T-helper 2 cell treated with Interferon-gamma antibody and Interleukin-4, amounts not matched to agents 5 μg/mL and 100 μg/mL, for 36 hours (primary cell): ENCODE measurements around the gene BFAR.
"Not testable (repeated sequence)": the region's sequence is repeated elsewhere in the genome, so short reads cannot be mapped to it uniquely, and the experiment has no call there.

ENCODE experiments used
- DNase-seq: peaks from one replicate; pipeline ENCODE4 v3.0.0; 2021; ENCODE audit warnings: low spot score
- H3K27ac Mint-ChIP-seq: one replicate; pipeline ENCODE4 v1.8.0; 2021; ENCODE audit warnings: mild to moderate bottlenecking, mixed read lengths
- H3K27me3 Mint-ChIP-seq: one replicate; pipeline ENCODE4 v1.8.0; 2021; ENCODE audit warnings: low read depth, mixed read lengths
- H3K36me3 Mint-ChIP-seq: one replicate; pipeline ENCODE4 v1.8.0; 2021; ENCODE audit warnings: low read depth, mixed read lengths
- H3K4me1 Mint-ChIP-seq: one replicate; pipeline ENCODE4 v1.8.0; 2021; ENCODE audit warnings: low read depth, mixed read lengths
- H3K4me3 Mint-ChIP-seq: one replicate; pipeline ENCODE4 v1.8.0; 2022; ENCODE audit warnings: mild to moderate bottlenecking, moderate library complexity, mixed read lengths
- H3K9me3 Mint-ChIP-seq: one replicate; pipeline ENCODE4 v1.8.0; 2021; ENCODE audit warnings: mixed read lengths

The BFAR gene

DNA sequence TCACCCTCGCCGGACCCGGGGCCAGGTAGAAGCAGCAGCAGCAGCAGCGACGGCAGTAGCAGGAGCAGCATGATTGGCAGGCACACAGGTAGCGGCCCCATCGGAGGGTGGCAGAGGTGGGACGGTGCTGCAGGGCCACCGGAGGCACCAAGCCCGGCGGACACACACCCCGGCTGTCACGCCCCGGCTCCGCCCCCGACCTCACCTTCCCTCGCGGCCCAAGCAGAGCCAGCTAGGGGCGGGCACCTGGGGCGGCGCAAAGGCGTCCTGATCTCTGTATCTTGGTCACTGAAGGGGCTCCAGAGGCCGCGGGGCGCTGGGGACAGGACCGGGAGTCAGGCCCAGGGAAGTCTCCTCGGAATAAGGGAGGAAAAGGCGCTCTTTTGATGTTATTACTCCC is 61.4 kb downstream of the BFAR start, which contains the start of gene PLA2G10:
Gene PLA2G10, minus strand, starts transcription at position 180 of the 400 bp plus-strand sequence. Its CDS starts 79 bp downstream, at position 101.
- not testable (repeated sequence) for H3K4me3 Mint-ChIP-seq, H3K27ac Mint-ChIP-seq

DNA sequence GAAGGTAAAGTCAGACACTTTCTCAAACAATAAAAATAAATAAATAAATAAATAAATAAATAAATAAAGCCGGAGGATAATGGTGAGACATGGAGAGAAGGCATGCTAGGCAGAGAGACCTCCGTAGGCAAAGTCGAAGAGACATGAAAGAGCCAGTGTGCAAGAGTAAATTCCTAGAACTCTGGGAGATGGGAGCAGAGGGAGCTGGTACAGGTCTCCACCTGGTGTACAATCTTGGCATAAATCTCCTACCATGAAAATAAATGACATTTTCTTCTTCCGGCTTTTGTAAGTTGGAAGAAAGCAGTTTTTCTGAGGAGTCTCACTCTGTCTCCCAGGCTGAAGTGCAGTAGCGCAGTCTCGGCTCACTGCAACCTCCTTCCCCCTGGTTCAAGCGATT is 69.1 kb downstream of the BFAR start:
- H3K27me3 Mint-ChIP-seq, H3K27ac Mint-ChIP-seq, H3K4me1 Mint-ChIP-seq, H3K36me3 Mint-ChIP-seq, H3K9me3 Mint-ChIP-seq, DNase-seq, H3K4me3 Mint-ChIP-seq: not testable (repeated sequence)

More for the DNA sequence above, 61.4 kb downstream of the BFAR start, which contains the start of gene PLA2G10:
- not testable (repeated sequence) for DNase-seq, H3K4me1 Mint-ChIP-seq, H3K27me3 Mint-ChIP-seq, H3K9me3 Mint-ChIP-seq, H3K36me3 Mint-ChIP-seq

DNA sequence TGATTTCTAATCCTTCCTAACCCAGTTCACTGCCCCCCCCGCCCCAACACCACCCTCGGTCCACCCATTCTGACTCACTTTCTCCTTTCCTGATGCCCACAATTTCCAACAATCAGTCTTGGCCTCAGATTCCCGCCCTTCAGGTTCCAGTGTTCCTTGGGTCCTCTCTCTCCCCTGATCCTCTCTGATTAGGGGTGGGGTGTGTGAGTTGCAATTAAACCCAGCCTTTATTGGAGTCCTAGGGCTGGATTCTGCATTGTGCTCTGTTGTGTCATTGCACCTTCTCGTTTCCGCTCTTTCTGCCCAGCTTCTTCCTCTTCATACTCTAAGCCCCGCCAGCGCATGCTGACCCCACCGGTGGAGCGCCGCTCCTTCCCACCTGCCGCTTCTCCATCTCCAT is 69.9 kb downstream of the BFAR start:
- not testable (repeated sequence) for H3K9me3 Mint-ChIP-seq, H3K4me3 Mint-ChIP-seq, H3K27ac Mint-ChIP-seq, DNase-seq, H3K27me3 Mint-ChIP-seq, H3K36me3 Mint-ChIP-seq, H3K4me1 Mint-ChIP-seq

DNA sequence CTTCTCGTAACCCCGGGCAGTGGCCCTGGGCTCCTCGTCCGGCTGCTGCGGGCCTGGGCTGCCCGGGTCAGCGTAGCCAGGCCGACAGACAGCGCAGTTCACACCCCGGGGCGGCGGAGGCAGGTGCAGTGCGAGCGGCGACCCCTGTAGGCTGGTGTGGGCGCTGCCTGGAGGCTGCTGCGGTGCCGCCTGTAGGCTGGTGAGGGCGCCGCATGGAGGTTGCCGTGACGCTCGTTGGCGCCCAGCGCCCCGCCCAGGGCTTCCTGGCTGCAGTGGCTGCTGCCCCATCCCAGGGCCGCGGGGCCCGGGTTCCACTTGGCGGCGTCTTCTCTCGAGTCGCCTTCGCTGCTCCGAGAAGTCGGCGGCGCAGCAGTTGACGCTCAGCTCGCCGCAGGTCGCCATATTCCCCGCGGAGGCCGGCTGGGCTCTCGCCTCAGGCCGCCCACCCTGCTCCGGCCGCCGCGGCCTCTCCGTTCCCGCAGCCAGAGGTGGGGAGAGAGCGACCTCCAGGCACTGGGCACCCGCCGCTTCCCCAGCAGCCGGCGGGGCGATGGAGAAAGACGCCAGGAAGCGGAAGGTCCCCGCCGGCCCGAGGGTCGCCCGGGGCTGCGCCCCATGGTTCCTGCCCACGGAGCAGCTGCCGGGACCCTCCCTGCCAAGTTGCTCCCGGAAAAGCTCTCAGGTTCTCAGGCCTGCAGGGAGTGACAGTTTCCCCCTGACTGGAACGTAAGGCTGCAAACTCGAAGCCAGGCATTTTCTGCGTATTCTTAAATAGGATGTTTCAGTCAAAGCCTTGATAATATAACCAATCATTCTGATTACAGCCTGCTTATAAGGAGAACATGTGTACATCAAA is 70.6 kb downstream of the BFAR start, which contains the start of gene NPIPA3:
Gene NPIPA3, plus strand, starts transcription at position 256 of the 856 bp plus-strand sequence. CDS start 5,533 bp downstream, outside the sequence.
- not testable (repeated sequence) for H3K4me3 Mint-ChIP-seq, H3K36me3 Mint-ChIP-seq, DNase-seq, H3K27ac Mint-ChIP-seq, H3K4me1 Mint-ChIP-seq, H3K9me3 Mint-ChIP-seq, H3K27me3 Mint-ChIP-seq
